Brain microvascular endothelial cell (primary cell): ENCODE results near the gene RNLS.

Source experiments
- DNase-seq: peaks from one replicate; pipeline ENCODE4 v3.0.0-alpha.2; 2020
- H3K27ac ChIP-seq: fragments of 250-450 bp; sonication (Bioruptor Pico); 2 replicates; pipeline ENCODE4 v1.5.1; 2020; ENCODE audit warnings: mild to moderate bottlenecking, moderate library complexity
- H3K27me3 ChIP-seq: fragments of 250-450 bp; sonication (Bioruptor Pico); replicated peaks from 2 replicates; pipeline ENCODE4 v1.5.1; 2020; ENCODE audit warnings: mild to moderate bottlenecking
- H3K36me3 ChIP-seq: fragments of 250-450 bp; sonication (Bioruptor Pico); replicated peaks from 2 replicates; pipeline ENCODE4 v1.5.1; 2020; ENCODE audit warnings: mild to moderate bottlenecking
- H3K4me3 ChIP-seq: 2 replicates; pipeline ENCODE4 v1.5.1; 2011; ENCODE audit warnings: low read depth, mild to moderate bottlenecking, control low read depth, low read length, moderate library complexity
- CTCF ChIP-seq: IDR thresholded peaks from 2 replicates; pipeline ENCODE4 v1.5.1; 2011; ENCODE audit warnings: low read depth, mild to moderate bottlenecking, moderate library complexity, low read length, control low read depth, inconsistent platforms; ENCODE audit errors: missing control alignments
- in situ Hi-C: cut with HindIII; loops from 2 replicates; pipeline ENCODE4 v1.10.0; 2017; ENCODE audit warnings: low sequenced_read_pairs, low pct_ligation_motif_present

Gene RNLS

GRCh38 chr10:88336334-88336733 lies 246.8 kb downstream of the RNLS start:
- DNase-seq = no peak
- TF ChIP-seq CTCF = no peak
- in situ Hi-C loops = no loop called here
- no peak overlapping the region for H3K4me3 ChIP-seq
- no peak overlapping the region for H3K27ac ChIP-seq
- no peaks in the 10 kb centered on the region for H3K27me3 ChIP-seq
- no peaks in the 10 kb centered on the region for H3K36me3 ChIP-seq

GRCh38 chr10:88333248-88333630 lies 249.9 kb downstream of the RNLS start:
- DNase-seq = no peak
- Histone ChIP-seq H3K27me3 (no peaks in the 10 kb centered on the region), H3K27ac (no peak overlapping the region), H3K4me3 (no peak overlapping the region), H3K36me3 (no peaks in the 10 kb centered on the region)
- no peak for TF ChIP-seq CTCF
- in situ Hi-C loops = no loop called here

GRCh38 chr10:88332503-88333247 lies 250.4 kb downstream of the RNLS start:
- no peaks in the 10 kb centered on the region for H3K27me3 ChIP-seq
- H3K4me3 ChIP-seq = no peak overlapping the region
- H3K27ac ChIP-seq = no peak overlapping the region
- TF ChIP-seq CTCF = no peak
- no peaks in the 10 kb centered on the region for H3K36me3 ChIP-seq
- in situ Hi-C loops = no loop called here
- no peak for DNase-seq

GRCh38 chr10:88330174-88330573 lies 252.9 kb downstream of the RNLS start:
- no peak for DNase-seq
- no peak for TF ChIP-seq CTCF
- no peaks in the 10 kb centered on the region for H3K36me3 ChIP-seq
- H3K27me3 ChIP-seq = no peaks in the 10 kb centered on the region
- H3K4me3 ChIP-seq = no peak overlapping the region
- H3K27ac ChIP-seq = no peak overlapping the region
- in situ Hi-C loops = no loop called here

GRCh38 chr10:88322324-88323063 lies 260.6 kb downstream of the RNLS start:
- Histone ChIP-seq H3K27me3 (no peaks in the 10 kb centered on the region), H3K4me3 (no peak overlapping the region), H3K27ac (no peak overlapping the region), H3K36me3 (no peaks in the 10 kb centered on the region)
- in situ Hi-C loops = no loop called here
- no peak for DNase-seq
- no peak for TF ChIP-seq CTCF
